Brain microvascular endothelial cell (primary cell): ENCODE data around the gene TMEM184B.

Experiments used
- DNase-seq: peaks from one replicate; pipeline ENCODE4 v3.0.0-alpha.2; 2020
- H3K27ac ChIP-seq: fragments of 250-450 bp; sonication (Bioruptor Pico); 2 replicates; pipeline ENCODE4 v1.5.1; 2020; ENCODE audit warnings: mild to moderate bottlenecking, moderate library complexity
- H3K27me3 ChIP-seq: fragments of 250-450 bp; sonication (Bioruptor Pico); replicated peaks from 2 replicates; pipeline ENCODE4 v1.5.1; 2020; ENCODE audit warnings: mild to moderate bottlenecking
- H3K36me3 ChIP-seq: fragments of 250-450 bp; sonication (Bioruptor Pico); replicated peaks from 2 replicates; pipeline ENCODE4 v1.5.1; 2020; ENCODE audit warnings: mild to moderate bottlenecking
- H3K4me3 ChIP-seq: 2 replicates; pipeline ENCODE4 v1.5.1; 2011; ENCODE audit warnings: low read depth, mild to moderate bottlenecking, control low read depth, low read length, moderate library complexity
- in situ Hi-C: cut with HindIII; loops from 2 replicates; pipeline ENCODE4 v1.10.0; 2017; ENCODE audit warnings: low sequenced_read_pairs, low pct_ligation_motif_present
- TF ChIP-seq, protein P1 (sequence below): IDR thresholded peaks from 2 replicates; pipeline ENCODE4 v1.5.1; 2011; ENCODE audit warnings: low read depth, mild to moderate bottlenecking, moderate library complexity, low read length, control low read depth, inconsistent platforms; ENCODE audit errors: missing control alignments

The TMEM184B gene

DNA sequence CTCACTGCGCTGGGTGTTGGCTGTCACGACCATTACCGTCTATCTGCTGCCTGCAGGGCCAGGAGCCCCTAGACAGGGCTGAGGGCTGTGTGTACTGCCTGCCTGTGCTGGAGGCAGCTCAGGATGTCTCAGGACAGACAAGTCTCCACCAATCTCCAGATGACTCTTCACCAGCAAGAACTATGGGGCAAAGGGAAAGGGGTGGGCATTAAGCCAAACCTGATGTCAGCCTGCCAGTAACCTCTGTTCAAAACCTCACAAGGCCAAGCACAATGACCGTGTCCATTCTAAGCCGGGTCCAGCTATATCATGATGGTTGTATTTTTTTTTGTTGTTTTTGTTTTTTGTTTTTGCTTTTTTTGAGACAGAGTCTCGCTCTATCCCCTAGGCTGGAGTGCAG, 39.4 kb downstream of the TMEM184B start:
- Histone ChIP-seq H3K4me3 (no peak overlapping the region), H3K36me3 (peaks cover 62% of the 10 kb centered on the region), H3K27me3 (no peaks in the 10 kb centered on the region), H3K27ac (no peak overlapping the region)
- DNase-seq: no peak
- TF ChIP-seq, protein P1, sequence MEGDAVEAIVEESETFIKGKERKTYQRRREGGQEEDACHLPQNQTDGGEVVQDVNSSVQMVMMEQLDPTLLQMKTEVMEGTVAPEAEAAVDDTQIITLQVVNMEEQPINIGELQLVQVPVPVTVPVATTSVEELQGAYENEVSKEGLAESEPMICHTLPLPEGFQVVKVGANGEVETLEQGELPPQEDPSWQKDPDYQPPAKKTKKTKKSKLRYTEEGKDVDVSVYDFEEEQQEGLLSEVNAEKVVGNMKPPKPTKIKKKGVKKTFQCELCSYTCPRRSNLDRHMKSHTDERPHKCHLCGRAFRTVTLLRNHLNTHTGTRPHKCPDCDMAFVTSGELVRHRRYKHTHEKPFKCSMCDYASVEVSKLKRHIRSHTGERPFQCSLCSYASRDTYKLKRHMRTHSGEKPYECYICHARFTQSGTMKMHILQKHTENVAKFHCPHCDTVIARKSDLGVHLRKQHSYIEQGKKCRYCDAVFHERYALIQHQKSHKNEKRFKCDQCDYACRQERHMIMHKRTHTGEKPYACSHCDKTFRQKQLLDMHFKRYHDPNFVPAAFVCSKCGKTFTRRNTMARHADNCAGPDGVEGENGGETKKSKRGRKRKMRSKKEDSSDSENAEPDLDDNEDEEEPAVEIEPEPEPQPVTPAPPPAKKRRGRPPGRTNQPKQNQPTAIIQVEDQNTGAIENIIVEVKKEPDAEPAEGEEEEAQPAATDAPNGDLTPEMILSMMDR: no peak
- in situ Hi-C loops: no loop called here

DNA sequence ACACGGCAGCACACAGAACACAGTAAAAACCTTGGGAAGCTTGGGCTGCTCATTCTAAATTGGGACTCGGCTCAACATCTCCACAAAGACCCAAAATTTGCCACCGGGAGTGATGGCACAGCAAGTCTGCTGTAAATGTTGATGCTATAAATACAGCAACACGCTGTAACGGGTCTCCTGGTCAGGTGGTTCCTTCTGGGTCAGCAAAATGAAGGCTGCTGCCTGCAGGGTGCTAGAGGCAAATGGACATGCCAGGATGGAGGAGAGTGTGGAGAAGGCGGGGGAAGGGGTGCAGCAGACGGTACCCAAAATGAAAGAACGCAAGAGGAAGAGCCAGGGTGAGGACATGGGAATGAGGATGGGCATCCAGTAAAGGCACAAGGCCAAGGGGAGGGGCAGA, 40.6 kb downstream of the TMEM184B start:
- in situ Hi-C loops: no loop called here
- H3K27me3 ChIP-seq: no peaks in the 10 kb centered on the region
- no peak overlapping the region for H3K4me3 ChIP-seq
- peaks cover 70% of the 10 kb centered on the region for H3K36me3 ChIP-seq
- H3K27ac ChIP-seq: no peak overlapping the region
- no peak for DNase-seq
- TF ChIP-seq, protein P1: no peak

DNA sequence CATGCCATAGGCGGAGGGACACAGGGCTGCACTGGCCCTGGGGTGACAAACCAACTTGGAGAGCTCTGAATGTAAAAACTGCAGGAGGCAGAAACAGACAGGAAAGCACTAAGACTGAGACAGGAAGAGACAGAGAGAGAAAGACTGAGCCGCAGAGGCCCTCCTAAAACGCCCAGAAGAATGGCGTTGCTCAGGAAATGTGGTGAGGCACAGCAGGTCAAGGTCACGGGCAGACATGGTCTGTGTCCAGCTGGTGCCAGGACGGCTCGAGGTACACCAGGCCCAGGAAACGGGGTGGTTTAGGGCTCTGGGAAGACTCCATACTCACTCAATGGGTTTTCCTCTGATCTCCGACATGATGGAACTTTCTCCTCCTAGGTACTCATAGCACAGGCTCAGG, 41.9 kb downstream of the TMEM184B start:
- Histone ChIP-seq H3K36me3 (peaks cover 77% of the 10 kb centered on the region), H3K27ac (no peak overlapping the region), H3K4me3 (no peak overlapping the region), H3K27me3 (no peaks in the 10 kb centered on the region)
- no peak for DNase-seq
- in situ Hi-C loops: no loop called here
- TF ChIP-seq, protein P1: no peak

DNA sequence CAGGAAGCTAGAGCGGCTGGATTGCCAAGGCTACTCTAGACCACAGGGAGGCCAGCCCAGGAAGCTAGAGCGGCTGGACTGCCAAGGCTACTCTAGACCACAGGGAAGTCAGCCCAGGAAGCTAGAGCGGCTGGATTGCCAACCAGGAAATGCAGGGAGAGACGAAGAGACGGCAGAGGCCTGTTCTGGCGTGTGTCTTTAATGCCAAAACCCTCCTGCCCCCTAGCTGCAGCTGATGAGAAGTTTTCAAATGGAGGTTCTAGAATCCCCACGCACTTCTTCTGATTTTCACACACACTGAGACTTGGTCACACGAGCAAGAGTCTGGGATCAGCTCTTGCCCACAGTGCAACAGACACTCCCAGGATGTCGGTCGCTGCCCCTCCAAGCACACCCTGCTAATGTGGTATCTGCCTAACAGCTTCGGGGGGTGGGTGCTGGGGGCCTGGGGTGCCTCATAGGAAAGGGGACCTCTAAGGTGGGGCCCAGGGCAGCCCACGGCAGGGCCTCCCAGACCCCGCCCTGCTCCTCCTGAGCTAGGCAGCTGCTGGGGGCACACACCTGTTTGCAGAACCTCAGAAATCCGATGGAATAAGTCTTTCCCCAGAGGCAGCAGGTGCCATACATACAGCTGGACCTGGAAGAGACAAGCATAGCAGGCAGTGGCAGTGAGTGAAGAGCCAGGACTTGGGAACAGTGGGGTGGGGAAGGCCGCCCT, 42.5 kb downstream of the TMEM184B start:
- H3K4me3 ChIP-seq: no peak overlapping the region
- no peak for DNase-seq
- TF ChIP-seq, protein P1: peak; percentile 45
- no peaks in the 10 kb centered on the region for H3K27me3 ChIP-seq
- H3K36me3 ChIP-seq: peaks cover 77% of the 10 kb centered on the region
- H3K27ac ChIP-seq: no peak overlapping the region
- in situ Hi-C loops: no loop called here

DNA sequence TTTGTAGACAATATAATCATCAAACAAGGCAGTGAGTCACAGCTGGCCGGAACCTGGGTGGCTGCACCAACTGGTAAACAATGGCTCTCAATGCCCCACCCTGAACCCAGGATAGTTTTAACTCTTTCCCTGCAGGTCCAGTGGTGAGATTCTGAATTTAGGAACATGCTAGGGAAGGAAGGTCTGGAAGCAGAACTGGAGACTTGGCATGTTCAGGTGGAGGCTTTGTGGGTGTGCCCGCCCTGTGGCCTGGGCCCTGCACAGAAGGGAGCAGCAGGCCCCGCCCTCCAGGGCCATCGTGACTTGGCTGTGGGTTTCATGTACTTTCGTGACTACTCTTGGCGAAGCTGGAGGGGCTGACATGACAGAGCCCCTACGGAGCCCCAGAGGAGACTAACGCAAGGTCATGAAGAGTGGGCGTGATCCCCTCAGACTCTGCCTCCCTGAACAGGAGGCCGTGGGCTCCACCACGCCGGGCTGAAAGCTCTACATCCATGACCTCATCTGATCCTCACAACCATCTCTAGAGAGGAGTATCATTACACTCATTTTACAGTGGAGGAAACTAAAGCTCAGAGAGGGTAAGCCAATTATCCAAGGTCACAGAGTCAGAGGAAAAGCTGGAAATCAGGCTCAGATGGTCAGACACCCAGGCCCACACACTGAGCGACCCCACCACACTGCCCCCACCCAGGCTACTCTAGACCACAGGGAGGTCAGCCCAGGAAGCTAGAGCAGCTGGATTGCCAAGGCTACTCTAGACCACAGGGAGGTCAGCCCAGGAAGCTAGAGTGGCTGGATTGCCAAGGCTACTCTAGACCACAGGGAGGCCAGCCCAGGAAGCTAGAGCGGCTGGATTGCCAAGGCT, 43.7 kb downstream of the TMEM184B start:
- no peak overlapping the region for H3K4me3 ChIP-seq
- no peaks in the 10 kb centered on the region for H3K27me3 ChIP-seq
- H3K36me3 ChIP-seq: peaks cover 78% of the 10 kb centered on the region
- TF ChIP-seq, protein P1: no peak
- in situ Hi-C loops: no loop called here
- peak; percentile 70 for DNase-seq
- H3K27ac ChIP-seq: peak overlapping the region; percentile 75
